GM12873 (cell line): Measurements from ENCODE around the gene ZNF609.

ENCODE experiments used
- TF ChIP-seq, protein P1 (sequence below): IDR thresholded peaks from 2 replicates; pipeline ENCODE4 v1.5.1; 2012; ENCODE audit warnings: low read depth, mild to moderate bottlenecking, moderate library complexity, low read length, control low read depth; ENCODE audit not compliant: insufficient read depth; ENCODE audit errors: missing control alignments

Gene ZNF609

DNA sequence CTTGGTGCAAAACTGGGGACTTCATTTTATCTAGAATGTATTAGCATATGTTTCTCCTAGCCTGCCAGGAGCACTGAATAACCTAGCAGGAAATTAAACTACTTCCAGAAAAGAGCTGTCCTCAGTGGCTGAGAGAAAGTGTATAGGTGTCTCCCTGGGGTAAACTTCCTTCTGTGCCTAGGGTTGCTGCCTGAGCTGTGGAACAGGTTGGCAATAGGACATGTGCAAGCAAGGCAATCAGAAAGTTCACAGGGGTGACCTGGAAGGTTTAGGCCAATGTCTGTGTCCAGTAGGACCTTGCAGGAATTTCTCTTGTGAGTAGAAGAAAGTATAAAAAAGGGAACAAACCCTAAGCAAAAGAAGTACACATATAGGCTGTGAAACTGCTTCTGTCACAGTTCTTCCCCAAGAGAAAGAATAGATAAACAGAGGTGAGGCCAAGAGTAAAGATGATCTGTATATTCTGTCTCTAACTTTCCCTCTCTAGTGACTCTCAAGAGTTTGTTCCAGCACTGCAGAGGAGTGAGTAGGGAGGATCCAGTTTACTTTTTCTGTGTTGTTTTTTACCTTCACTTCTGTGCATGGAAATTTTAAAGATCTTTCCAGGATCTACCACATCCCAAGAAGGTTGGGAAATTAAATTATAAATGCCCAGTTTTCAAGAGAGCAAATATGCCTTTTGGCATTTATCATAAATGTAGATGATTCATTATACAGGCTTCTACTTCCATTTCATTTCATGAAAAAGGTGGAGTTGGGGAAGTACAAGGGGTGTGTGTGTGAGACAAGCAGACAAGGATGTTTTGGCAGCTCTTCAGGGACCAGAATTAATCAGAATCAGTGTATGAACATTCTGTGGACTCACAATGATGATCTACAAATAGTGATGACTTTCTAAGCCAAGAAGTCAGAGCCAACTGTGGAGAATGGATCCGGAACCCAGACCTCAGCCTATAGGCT lies 159.8 kb downstream of the ZNF609 start:
- TF ChIP-seq, protein P1, sequence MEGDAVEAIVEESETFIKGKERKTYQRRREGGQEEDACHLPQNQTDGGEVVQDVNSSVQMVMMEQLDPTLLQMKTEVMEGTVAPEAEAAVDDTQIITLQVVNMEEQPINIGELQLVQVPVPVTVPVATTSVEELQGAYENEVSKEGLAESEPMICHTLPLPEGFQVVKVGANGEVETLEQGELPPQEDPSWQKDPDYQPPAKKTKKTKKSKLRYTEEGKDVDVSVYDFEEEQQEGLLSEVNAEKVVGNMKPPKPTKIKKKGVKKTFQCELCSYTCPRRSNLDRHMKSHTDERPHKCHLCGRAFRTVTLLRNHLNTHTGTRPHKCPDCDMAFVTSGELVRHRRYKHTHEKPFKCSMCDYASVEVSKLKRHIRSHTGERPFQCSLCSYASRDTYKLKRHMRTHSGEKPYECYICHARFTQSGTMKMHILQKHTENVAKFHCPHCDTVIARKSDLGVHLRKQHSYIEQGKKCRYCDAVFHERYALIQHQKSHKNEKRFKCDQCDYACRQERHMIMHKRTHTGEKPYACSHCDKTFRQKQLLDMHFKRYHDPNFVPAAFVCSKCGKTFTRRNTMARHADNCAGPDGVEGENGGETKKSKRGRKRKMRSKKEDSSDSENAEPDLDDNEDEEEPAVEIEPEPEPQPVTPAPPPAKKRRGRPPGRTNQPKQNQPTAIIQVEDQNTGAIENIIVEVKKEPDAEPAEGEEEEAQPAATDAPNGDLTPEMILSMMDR = no peak

DNA sequence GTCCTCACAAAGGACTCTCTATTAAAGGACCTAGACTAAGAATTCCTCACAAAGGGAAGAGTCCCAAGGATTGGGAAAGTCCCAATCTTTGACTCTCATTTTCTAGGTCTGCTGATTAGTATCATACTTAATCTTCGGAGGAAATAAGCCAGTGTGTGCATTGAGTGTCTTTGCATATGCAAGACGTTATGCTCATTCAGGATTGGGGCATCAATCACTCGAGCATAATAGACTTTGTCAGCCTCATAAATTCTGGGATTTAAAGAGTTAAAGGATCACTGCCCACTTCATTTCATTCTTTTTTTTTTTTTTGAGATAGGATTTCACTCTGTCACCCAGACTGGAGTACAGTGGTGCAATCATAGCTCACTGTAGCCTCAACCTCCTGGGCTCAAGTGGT lies 160.7 kb downstream of the ZNF609 start:
- TF ChIP-seq, protein P1 = no peak

DNA sequence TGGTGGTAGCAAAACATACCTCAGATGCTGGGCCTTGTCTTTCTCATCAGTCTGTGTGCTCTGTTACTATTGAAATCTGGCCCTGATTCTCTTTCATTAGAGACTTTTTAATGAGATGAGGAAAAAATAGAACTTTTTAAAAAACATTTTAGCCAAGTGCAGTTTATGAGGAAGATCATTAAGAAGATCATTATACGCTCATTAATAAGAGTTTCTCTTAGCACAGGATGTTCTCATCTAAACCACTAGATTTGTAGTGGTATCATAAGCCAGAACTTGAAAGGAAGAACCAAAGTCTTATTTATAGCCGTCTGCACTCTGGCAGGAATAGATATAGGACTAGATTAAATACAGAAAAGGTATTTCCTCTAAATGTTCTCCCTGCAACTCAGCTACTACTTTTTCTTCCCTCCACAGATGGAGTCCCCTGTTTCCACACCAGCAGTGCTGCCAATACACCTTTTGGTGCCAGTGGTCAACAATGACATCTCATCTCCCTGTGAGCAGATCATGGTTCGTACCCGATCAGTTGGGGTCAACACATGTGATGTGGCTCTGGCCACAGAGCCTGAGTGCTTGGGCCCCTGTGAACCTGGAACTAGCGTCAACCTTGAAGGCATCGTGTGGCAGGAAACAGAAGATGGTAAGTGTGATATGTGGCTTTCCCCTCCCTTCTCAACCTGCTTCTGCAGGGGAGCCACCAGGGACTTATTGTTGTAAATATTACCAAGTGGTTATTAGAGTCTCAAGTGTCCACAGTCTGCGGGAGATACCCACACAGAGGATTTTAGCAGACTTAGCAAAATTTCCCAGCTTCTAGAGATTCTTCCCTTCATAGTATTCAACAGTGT lies 162.3 kb downstream of the ZNF609 start:
- TF ChIP-seq, protein P1 = no peak

DNA sequence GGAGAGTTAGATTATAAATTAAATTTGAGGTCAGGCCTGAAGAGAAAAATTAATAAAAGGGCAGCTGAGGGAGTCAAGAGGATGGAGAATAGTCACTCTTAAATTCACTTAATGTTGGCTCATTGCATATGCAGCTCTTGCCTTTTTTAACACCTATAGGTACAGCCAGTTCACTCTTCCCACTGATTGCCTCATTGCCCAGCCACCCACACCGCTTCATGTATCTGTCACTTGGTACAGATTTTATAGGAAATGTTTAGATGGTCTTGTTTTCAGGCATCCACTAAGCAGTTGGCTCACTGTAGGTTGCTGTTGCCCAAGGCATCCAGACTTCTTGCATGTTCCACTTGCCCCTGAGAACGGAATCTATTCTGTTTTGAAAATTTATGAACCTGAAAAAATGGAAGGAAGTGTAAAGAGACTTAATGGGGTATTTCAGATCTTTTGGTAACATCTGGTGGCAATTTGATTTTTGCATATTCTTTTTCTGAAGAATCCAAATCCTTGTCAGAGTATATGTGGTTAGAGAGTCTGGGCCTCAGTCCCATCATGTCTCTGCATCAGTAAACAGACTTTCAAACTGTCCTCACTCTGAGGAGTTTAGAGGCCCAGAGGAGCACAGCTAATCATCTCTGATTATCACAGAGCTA lies 163.1 kb downstream of the ZNF609 start:
- TF ChIP-seq, protein P1 = no peak

DNA sequence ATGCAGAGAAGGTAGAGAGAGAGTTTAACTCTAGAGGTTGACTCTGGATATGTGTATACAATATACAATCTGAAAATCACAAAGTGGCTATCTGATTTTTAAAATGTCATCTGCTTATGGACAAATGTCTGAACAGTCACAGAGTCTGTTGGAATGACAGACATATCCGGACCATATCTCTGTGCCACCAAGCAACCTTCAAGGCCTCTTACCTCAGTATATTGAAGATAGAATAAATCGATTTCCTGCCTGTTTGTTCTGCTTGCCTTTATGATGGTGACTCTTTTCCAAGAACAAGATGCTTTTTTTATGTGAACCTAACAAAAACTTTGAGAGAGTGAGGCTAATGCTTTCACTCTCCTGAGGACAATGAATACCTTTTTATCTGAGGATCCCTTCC lies 163.9 kb downstream of the ZNF609 start:
- TF ChIP-seq, protein P1 = no peak

DNA sequence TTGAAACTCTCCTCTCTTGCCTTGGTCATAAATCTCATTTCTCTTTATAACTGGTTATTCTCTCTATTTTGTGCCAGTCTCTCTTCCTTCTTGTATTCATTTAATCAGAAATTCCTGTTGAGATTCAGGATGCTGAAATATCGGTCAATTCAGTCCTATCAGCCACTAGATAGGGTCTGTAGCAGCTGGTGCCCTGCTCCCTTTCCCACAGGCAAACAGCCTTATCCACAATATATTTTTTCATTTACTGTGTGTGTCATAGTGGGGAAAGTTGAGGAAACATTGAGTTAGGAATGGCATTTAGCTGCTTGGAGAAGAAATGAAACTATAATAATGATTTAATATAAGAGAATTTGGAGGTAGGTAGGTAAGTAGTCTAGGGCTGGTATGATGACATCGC lies 168.7 kb downstream of the ZNF609 start:
- TF ChIP-seq, protein P1 = no peak
